ENCODE data around the gene IL1B. TPM values are rescaled to one million over a fixed set of nuclear protein-coding genes. Genes with fewer than 3 reads are reported as not detected.
"Not testable (repeated sequence)": the region's sequence is repeated elsewhere in the genome, so short reads cannot be mapped to it uniquely, and the experiment has no call there.

The IL1B gene
- total RNA-seq, 1 donor from 2014 or later: 0.23 TPM

GRCh38 chr2:112841295-112842044 is 4.9 kb upstream of the IL1B start:
- H3K4me3 Mint-ChIP-seq: no peak overlapping the region
- peaks cover 33% of the 10 kb centered on the region for H3K27me3 Mint-ChIP-seq (ENCODE audit: insufficient read depth)
- intact Hi-C loops (cut with micrococcal nuclease): no loop called here
- no peak for DNase-seq (ENCODE audit: low spot score)
- no peaks in the 10 kb centered on the region for H3K36me3 Mint-ChIP-seq (ENCODE audit: low read depth)
- H3K9me3 Mint-ChIP-seq: no peaks in the 10 kb centered on the region
- H3K27ac Mint-ChIP-seq: no peak overlapping the region
- no peaks in the 10 kb centered on the region for H3K4me1 Mint-ChIP-seq (ENCODE audit: low read depth)

GRCh38 chr2:112840068-112840445 is 3.5 kb upstream of the IL1B start:
- intact Hi-C loops (cut with micrococcal nuclease): no loop called here
- H3K9me3 Mint-ChIP-seq: no peaks in the 10 kb centered on the region
- H3K27ac Mint-ChIP-seq: no peak overlapping the region
- no peak for DNase-seq (ENCODE audit: low spot score)
- H3K4me1 Mint-ChIP-seq (ENCODE audit: low read depth): no peaks in the 10 kb centered on the region
- peaks cover 42% of the 10 kb centered on the region for H3K27me3 Mint-ChIP-seq (ENCODE audit: insufficient read depth)
- H3K36me3 Mint-ChIP-seq (ENCODE audit: low read depth): no peaks in the 10 kb centered on the region
- H3K4me3 Mint-ChIP-seq: no peak overlapping the region

DNA sequence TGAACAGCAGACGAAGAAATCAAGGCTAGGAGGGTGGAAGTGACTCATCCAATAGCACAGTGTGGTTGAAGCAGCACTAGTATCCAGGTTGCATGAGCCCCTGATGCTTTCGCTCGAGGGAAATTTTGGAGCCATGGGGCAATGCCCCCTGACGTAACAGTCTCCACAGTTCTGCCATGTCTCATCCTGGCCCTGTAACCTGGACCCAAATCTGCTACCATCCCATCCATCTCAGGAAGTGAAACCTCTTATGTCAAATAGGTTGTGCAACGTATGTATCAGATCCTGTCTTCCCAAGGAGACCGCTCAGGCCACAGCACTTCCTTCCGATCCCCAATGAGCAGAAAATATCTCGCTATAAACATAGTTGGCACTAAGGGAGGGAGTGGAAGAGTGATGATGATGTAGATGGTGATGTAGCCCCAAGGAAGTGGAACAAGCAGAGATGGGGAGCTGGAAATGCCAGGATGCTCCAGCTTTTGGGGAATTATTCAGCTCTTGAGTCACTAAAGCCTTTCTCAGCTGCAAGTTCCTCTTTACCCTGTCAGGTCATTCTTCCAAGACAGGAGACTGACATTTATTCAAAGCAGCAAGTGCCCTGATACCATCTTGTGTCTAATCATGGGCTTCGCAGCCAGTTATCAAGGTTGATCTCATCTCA is 3.0 kb upstream of the IL1B start:
- no peaks in the 10 kb centered on the region for H3K9me3 Mint-ChIP-seq
- H3K4me3 Mint-ChIP-seq: no peak overlapping the region
- no peak for DNase-seq (ENCODE audit: low spot score)
- no peak overlapping the region for H3K27ac Mint-ChIP-seq
- no peaks in the 10 kb centered on the region for H3K4me1 Mint-ChIP-seq (ENCODE audit: low read depth)
- no peaks in the 10 kb centered on the region for H3K36me3 Mint-ChIP-seq (ENCODE audit: low read depth)
- intact Hi-C loops (cut with micrococcal nuclease): no loop called here
- H3K27me3 Mint-ChIP-seq (ENCODE audit: insufficient read depth): peaks cover 41% of the 10 kb centered on the region

GRCh38 chr2:112836163-112836560 is 417 bp downstream of the IL1B start:
- H3K4me3 Mint-ChIP-seq: no peak overlapping the region
- no peaks in the 10 kb centered on the region for H3K4me1 Mint-ChIP-seq (ENCODE audit: low read depth)
- peaks cover 36% of the 10 kb centered on the region for H3K27me3 Mint-ChIP-seq (ENCODE audit: insufficient read depth)
- intact Hi-C loops (cut with micrococcal nuclease): no loop called here
- no peaks in the 10 kb centered on the region for H3K9me3 Mint-ChIP-seq
- no peak overlapping the region for H3K27ac Mint-ChIP-seq
- DNase-seq (ENCODE audit: low spot score): no peak
- H3K36me3 Mint-ChIP-seq (ENCODE audit: low read depth): no peaks in the 10 kb centered on the region

GRCh38 chr2:112835536-112836162 is 930 bp downstream of the IL1B start:
- no peak overlapping the region for H3K27ac Mint-ChIP-seq
- no peaks in the 10 kb centered on the region for H3K36me3 Mint-ChIP-seq (ENCODE audit: low read depth)
- intact Hi-C loops (cut with micrococcal nuclease): no loop called here
- no peaks in the 10 kb centered on the region for H3K4me1 Mint-ChIP-seq (ENCODE audit: low read depth)
- H3K9me3 Mint-ChIP-seq: no peaks in the 10 kb centered on the region
- no peak for DNase-seq (ENCODE audit: low spot score)
- H3K27me3 Mint-ChIP-seq (ENCODE audit: insufficient read depth): peaks cover 34% of the 10 kb centered on the region
- H3K4me3 Mint-ChIP-seq: no peak overlapping the region

DNA sequence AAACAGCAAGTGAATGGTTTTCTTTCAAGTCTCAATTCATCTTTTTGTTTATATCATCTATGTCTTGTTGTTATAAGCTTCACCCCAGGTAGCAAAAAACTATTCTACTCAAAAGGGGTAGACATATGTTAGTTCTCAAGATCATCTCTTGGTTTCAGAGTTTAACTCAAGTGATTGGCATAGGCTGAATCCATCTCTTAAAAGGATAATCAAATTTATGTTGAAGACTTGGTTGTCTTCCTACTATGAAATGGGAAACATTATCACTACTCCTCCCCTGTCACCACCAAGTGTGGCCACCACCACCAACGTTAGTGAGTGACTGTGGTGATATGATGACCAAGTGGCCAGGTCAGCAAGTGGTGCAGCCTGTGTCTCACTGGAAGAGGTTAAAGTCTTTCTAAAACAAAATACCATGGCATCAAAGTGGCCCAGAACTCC is 1.5 kb downstream of the IL1B start:
- Mint-ChIP-seq H3K4me1 (ENCODE audit: low read depth) (no peaks in the 10 kb centered on the region), H3K36me3 (ENCODE audit: low read depth) (no peaks in the 10 kb centered on the region), H3K4me3 (no peak overlapping the region), H3K27me3 (ENCODE audit: insufficient read depth) (peaks cover 33% of the 10 kb centered on the region), H3K27ac (no peak overlapping the region), H3K9me3 (no peaks in the 10 kb centered on the region)
- intact Hi-C loops (cut with micrococcal nuclease): no loop called here
- no peak for DNase-seq (ENCODE audit: low spot score)

- H3K9me3 Mint-ChIP-seq: no peaks in the 10 kb centered on the region
- H3K27ac Mint-ChIP-seq: no peak overlapping the region
- H3K27me3 Mint-ChIP-seq (ENCODE audit: insufficient read depth): peaks cover 32% of the 10 kb centered on the region
- intact Hi-C loops (cut with micrococcal nuclease): no loop called here
- DNase-seq (ENCODE audit: low spot score): no peak
- no peaks in the 10 kb centered on the region for H3K36me3 Mint-ChIP-seq (ENCODE audit: low read depth)
- no peak overlapping the region for H3K4me3 Mint-ChIP-seq
- no peaks in the 10 kb centered on the region for H3K4me1 Mint-ChIP-seq (ENCODE audit: low read depth)
Measured at GRCh38 chr2:112834396-112835037, 2.1 kb downstream of the IL1B start.

- H3K4me3 Mint-ChIP-seq: no peak overlapping the region
- H3K9me3 Mint-ChIP-seq: no peaks in the 10 kb centered on the region
- H3K4me1 Mint-ChIP-seq (ENCODE audit: low read depth): no peaks in the 10 kb centered on the region
- no peak overlapping the region for H3K27ac Mint-ChIP-seq
- peaks cover 33% of the 10 kb centered on the region for H3K27me3 Mint-ChIP-seq (ENCODE audit: insufficient read depth)
- intact Hi-C loops (cut with micrococcal nuclease): no loop called here
- no peaks in the 10 kb centered on the region for H3K36me3 Mint-ChIP-seq (ENCODE audit: low read depth)
- DNase-seq (ENCODE audit: low spot score): no peak
Measured at GRCh38 chr2:112833976-112834375, 2.6 kb downstream of the IL1B start.

DNA sequence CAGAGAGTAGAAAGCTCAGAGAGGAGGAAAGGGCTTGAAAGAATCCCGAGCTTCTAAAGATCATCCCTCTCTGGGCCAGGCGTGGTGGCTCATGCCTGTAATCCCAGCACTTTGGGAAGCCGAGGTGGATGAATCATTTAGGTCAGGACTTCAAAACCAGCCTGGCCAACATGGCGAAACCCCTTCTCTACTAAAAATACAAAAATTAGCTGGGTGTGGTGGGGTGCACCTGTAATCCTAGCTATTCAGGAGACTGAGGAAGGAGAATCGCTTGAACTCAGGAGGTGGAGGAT is 3.0 kb downstream of the IL1B start:
- H3K27ac Mint-ChIP-seq; intact Hi-C loops (cut with micrococcal nuclease); H3K9me3 Mint-ChIP-seq; H3K4me3 Mint-ChIP-seq; H3K4me1 Mint-ChIP-seq (ENCODE audit: low read depth); DNase-seq (ENCODE audit: low spot score); H3K36me3 Mint-ChIP-seq (ENCODE audit: low read depth): not testable (repeated sequence)
- H3K27me3 Mint-ChIP-seq (ENCODE audit: insufficient read depth): peaks cover 33% of the 10 kb centered on the region

GRCh38 chr2:112832841-112833638 is 3.5 kb downstream of the IL1B start:
- H3K4me1 Mint-ChIP-seq (ENCODE audit: low read depth): no peaks in the 10 kb centered on the region
- no peak for DNase-seq (ENCODE audit: low spot score)
- no peaks in the 10 kb centered on the region for H3K36me3 Mint-ChIP-seq (ENCODE audit: low read depth)
- intact Hi-C loops (cut with micrococcal nuclease): no loop called here
- peaks cover 27% of the 10 kb centered on the region for H3K27me3 Mint-ChIP-seq (ENCODE audit: insufficient read depth)
- H3K27ac Mint-ChIP-seq: no peak overlapping the region
- H3K9me3 Mint-ChIP-seq: no peaks in the 10 kb centered on the region
- no peak overlapping the region for H3K4me3 Mint-ChIP-seq

DNA sequence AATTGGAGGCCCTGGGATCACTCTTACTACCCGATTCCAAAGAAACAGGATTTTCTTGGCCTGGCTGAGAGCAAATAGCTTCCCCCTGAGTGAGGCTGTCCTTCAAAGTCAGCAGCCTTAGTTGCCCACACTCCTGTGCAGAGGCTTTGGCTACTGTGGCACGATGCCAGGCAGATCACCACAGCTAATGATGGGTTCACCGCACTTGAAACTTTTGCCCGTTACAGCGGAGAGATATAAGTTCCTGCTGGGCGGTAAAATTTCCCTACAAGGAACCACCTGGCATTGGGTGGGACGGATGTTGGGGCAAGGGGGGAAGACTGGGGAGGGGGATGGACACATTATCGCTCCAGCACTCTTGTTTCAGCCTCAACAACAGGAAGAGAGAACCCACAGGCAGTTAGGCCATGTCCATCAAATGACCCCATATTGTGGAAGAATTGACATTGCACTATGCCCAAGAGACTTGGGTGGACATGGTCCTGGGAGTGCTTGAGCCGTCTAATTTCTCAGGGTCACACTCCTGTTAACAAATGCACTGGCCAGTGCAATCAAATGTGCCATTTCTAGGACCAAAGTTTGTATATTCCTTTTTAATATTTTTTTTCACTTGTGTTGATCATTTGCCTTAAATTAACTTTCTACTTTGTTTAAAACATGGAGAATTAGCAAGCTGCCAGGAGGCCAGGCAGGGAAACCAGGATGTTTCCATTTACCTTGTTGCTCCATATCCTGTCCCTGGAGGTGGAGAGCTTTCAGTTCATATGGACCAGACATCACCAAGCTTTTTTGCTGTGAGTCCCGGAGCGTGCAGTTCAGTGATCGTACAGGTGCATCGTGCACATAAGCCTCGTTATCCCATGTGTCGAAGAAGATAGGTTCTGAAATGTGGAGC is 4.4 kb downstream of the IL1B start:
- Mint-ChIP-seq H3K36me3 (ENCODE audit: low read depth) (no peaks in the 10 kb centered on the region), H3K4me3 (no peak overlapping the region), H3K9me3 (no peaks in the 10 kb centered on the region), H3K4me1 (ENCODE audit: low read depth) (peaks cover 6% of the 10 kb centered on the region), H3K27ac (no peak overlapping the region), H3K27me3 (ENCODE audit: insufficient read depth) (peaks cover 26% of the 10 kb centered on the region)
- no peak for DNase-seq (ENCODE audit: low spot score)
- intact Hi-C loops (cut with micrococcal nuclease): no loop called here

GRCh38 chr2:112831513-112831845 is 5.1 kb downstream of the IL1B start:
- Mint-ChIP-seq H3K4me1 (ENCODE audit: low read depth) (peaks cover 6% of the 10 kb centered on the region), H3K27me3 (ENCODE audit: insufficient read depth) (peaks cover 24% of the 10 kb centered on the region), H3K27ac (no peak overlapping the region), H3K9me3 (no peaks in the 10 kb centered on the region), H3K4me3 (no peak overlapping the region), H3K36me3 (ENCODE audit: low read depth) (no peaks in the 10 kb centered on the region)
- intact Hi-C loops (cut with micrococcal nuclease): no loop called here
- DNase-seq (ENCODE audit: low spot score): no peak
